Stomach (tissue), 9 donors: ENCODE measurements around the gene ZNF83. TPM values are rescaled to one million over a fixed set of nuclear protein-coding genes. Genes with fewer than 3 reads are reported as not detected.
A peak's percentile ranks its signal among the peaks of the same experiment; 100 is the strongest.

Source experiments
- DNase-seq, 2 donors: peaks; one replicate each; pipeline versions ENCODE4 v3.0.0 to v3.0.0-alpha.2; 2013 to 2019
- H3K27ac ChIP-seq, 5 donors: fragments of 200-600 bp in 4 of 5; sonication (generic) in 4 of 5; one replicate each; pipeline ENCODE4 v1.5.1; 2013 to 2019; ENCODE audit warnings: mild to moderate bottlenecking in 1 of 5, moderate library complexity in 1 of 5
- H3K27me3 ChIP-seq, 3 donors: fragments of 200-600 bp; sonication (generic); one replicate each; pipeline ENCODE4 v1.5.1; 2017 to 2019; ENCODE audit warnings: mixed run types in 1 of 3
- H3K36me3 ChIP-seq, 4 donors: fragments of 200-600 bp; sonication (generic); 1 replicate in 3 of 4; 2 replicates in 1 of 4; pipeline ENCODE4 v1.5.1; 2016 to 2019
- H3K4me1 ChIP-seq, 4 donors: fragments of 200-600 bp; sonication (generic); one replicate each; pipeline ENCODE4 v1.5.1; 2016 to 2019
- H3K4me3 ChIP-seq, 4 donors: fragments of 200-600 bp; sonication (generic) in 3 of 4; one replicate each; pipeline ENCODE4 v1.5.1; 2016 to 2019; ENCODE audit warnings: mild to moderate bottlenecking in 1 of 4
- H3K9me3 ChIP-seq, 4 donors: fragments of 200-600 bp; sonication (generic); one replicate each; pipeline ENCODE4 v1.5.1; 2016 to 2019
- EP300 ChIP-seq: sonication (generic); formaldehyde crosslinking; IDR thresholded peaks from one replicate; pipeline ENCODE4 v1.6.1; 2017; ENCODE audit warnings: antibody characterized with exemption
- POLR2A ChIP-seq, 4 donors: fragments of 450-650 bp; IDR thresholded peaks; one replicate each; pipeline ENCODE4 v1.6.1; 2016; ENCODE audit warnings: antibody characterized with exemption in 4 of 4, control low read depth in 2 of 4, mild to moderate bottlenecking in 1 of 4, moderate library complexity in 1 of 4
- POLR2AphosphoS5 ChIP-seq, 3 donors: sonication (generic); formaldehyde crosslinking; IDR thresholded peaks; one replicate each; pipeline ENCODE4 v1.6.1; 2016; ENCODE audit warnings: antibody characterized with exemption in 3 of 3
- WGBS, 5 donors: extraction: QIAGEN DNeasy Blood & Tissue Kit in 3 of 5; methylation state at CpG; one replicate each; pipeline versions ENCODE4 v1.1.5 to v1.1.7; 2013 to 2018; 5-methylcytosine and 5-hydroxymethylcytosine counted together
- intact Hi-C: fragments of 100-400 bp; cut with DNase I; formaldehyde crosslinking; loops from one replicate; pipeline ENCODE4 v1.15.1; 2023; ENCODE audit warnings: low total_unique reads
- polyA plus RNA-seq, 3 donors: library from polyadenylated mRNA; stranded (reverse); fragments of 200-250 nt; gene quantifications; one replicate each; pipeline ENCODE4 v1.2.3, GENCODE V29; 2013
- total RNA-seq, 5 donors: library from RNA; depleted of rRNA; stranded (reverse); fragments of >200 nt; gene quantifications; one replicate each; pipeline versions ENCODE4 v1.1.0 to v1.2.3, GENCODE V29; 2014 to 2016
- TF ChIP-seq, protein P1 (sequence below), 7 experiments: fragments of 450-650 bp in 4 of 7; fragments of 200-600 bp in 3 of 7; sonication (generic) in 3 of 7; IDR thresholded peaks; one replicate each; pipeline ENCODE4 v1.5.1; 2016 to 2019; ENCODE audit warnings: antibody characterized with exemption in 7 of 7, control low read depth in 2 of 7, mild to moderate bottlenecking in 1 of 7
- donor health status: healthy with polysubstance abuse.
- donor health status: Bipolar disorder and iron deficiency.
- donor health status: healthy.

The ZNF83 gene
- total and polyA plus RNA-seq, 8 donors = 10.3 to 115 (median 33.9) TPM

DNA sequence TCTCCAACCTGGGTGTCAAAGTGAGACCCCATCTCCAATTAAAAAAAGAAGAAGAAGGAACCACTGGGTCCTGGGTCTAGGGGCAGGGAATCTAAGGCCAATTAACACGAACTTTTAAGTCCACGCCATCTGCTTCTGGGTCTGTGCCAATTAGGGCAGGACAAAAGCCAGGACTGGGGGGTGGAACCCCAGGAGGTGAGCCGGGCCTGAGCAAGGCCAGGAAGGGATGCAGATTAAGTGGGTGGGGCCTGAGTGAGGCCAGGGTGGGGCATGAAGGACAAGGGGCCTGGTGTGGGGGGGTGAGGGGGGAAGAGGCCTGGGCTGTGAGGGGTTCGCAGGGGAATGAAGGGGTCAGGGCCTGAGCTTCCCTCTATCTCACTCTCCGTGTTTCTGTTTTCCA, 26.3 kb upstream of the ZNF83 start:
- Histone ChIP-seq H3K36me3 (peaks cover 0 to 41% (median 22%) of the 10 kb centered on the region in 4 donors), H3K27me3 (no peaks in the 10 kb centered on the region), H3K9me3 (peaks cover 0 to 5% (median 0%) of the 10 kb centered on the region in 4 donors), H3K4me1 (peaks cover 0 to 6% (median 0%) of the 10 kb centered on the region in 4 donors), H3K27ac (no peak overlapping the region), H3K4me3 (no peak overlapping the region)
- DNase-seq = peak in 1 of 2 donors; percentile 67
- TF ChIP-seq POLR2AphosphoS5 (IDR thresholded peaks at IDR 0.05) = no peak
- no peak for TF ChIP-seq EP300
- TF ChIP-seq, protein P1, sequence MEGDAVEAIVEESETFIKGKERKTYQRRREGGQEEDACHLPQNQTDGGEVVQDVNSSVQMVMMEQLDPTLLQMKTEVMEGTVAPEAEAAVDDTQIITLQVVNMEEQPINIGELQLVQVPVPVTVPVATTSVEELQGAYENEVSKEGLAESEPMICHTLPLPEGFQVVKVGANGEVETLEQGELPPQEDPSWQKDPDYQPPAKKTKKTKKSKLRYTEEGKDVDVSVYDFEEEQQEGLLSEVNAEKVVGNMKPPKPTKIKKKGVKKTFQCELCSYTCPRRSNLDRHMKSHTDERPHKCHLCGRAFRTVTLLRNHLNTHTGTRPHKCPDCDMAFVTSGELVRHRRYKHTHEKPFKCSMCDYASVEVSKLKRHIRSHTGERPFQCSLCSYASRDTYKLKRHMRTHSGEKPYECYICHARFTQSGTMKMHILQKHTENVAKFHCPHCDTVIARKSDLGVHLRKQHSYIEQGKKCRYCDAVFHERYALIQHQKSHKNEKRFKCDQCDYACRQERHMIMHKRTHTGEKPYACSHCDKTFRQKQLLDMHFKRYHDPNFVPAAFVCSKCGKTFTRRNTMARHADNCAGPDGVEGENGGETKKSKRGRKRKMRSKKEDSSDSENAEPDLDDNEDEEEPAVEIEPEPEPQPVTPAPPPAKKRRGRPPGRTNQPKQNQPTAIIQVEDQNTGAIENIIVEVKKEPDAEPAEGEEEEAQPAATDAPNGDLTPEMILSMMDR (IDR thresholded peaks at IDR 0.05) = no peak
- TF ChIP-seq POLR2A (IDR thresholded peaks at IDR 0.05) = no peak
- intact Hi-C loops = no loop called here
- 61 to 73% (median 71%) methylated on average over 5 of the region's 5 CpGs for WGBS, 5 donors

DNA sequence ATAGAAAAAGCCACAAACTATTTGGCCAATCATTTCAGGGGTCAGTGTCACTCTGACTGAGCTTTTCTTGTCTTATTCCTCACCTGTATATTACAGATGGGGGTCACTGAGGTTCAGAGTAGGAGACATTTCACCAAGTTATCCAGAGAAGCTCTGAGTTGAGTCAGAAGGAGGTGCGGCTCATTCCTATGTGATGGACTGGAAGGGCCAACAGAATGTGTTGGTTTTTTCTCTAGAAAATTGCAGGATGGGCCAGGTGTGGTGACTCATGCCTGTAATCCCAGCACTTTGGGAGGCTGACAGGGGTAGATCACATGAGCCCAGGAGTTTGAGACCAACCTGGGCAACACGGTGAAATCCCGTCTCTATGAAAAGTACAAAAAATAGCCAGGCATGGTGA, 24.5 kb upstream of the ZNF83 start:
- intact Hi-C loops = no loop called here
- WGBS, 5 donors = 73 to 98% (median 92%) methylated on average over 3 of the region's 3 CpGs
- TF ChIP-seq POLR2A (IDR thresholded peaks at IDR 0.05) (no peak), POLR2AphosphoS5 (IDR thresholded peaks at IDR 0.05) (no peak), EP300 (no peak)
- TF ChIP-seq, protein P1 (IDR thresholded peaks at IDR 0.05) = no peak
- H3K4me3 ChIP-seq = no peak overlapping the region
- peaks cover 0 to 12% (median 2%) of the 10 kb centered on the region in 4 donors for H3K9me3 ChIP-seq
- peaks cover 0 to 6% (median 0%) of the 10 kb centered on the region in 4 donors for H3K4me1 ChIP-seq
- no peaks in the 10 kb centered on the region for H3K27me3 ChIP-seq
- H3K36me3 ChIP-seq = peaks cover 4 to 58% (median 38%) of the 10 kb centered on the region in 4 donors
- no peak overlapping the region for H3K27ac ChIP-seq
- DNase-seq = no peak

DNA sequence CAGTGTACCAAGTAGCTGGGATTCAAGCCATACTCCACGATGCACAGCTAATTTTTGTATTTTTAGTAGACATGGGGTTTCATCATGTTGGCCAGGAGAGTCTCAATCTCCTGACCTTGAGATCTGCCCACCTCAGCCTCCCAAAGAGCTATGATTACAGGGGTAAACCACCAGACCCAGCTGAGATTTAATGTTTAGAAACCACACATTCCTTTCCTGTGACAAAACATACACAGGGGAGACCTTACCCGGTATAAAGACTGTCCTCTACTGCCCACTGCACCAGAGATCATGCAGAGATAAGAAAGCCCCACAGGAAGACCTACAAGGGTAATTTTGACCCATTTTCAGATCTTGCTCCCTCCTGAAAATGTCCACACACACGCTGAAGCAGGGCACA, 22.8 kb upstream of the ZNF83 start:
- WGBS, 5 donors = 53 to 85% (median 80%) methylated on average over 3 of the region's 3 CpGs

DNA sequence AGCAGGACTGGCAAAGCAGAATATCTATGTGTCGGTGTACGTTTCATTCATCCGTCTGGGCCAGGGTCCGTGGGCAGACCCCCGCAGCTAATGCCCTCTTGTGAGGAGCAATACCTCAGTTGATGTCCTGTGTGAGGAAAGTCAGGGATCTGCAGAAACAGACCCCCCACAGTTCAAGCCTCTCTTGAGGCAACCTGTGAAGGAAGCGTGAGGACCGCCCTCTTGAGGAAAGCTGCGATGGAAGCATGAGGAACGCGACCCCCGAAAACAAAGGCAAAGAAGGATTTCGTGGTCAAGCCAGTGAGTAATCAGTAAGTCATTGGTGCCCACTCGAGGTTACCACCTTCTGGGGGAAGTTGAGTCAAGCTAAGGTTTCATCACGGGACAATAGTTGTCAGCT, 20.9 kb upstream of the ZNF83 start:
- Histone ChIP-seq H3K4me1 (no peaks in the 10 kb centered on the region), H3K36me3 (peaks cover 12 to 88% (median 69%) of the 10 kb centered on the region in 4 donors), H3K27me3 (no peaks in the 10 kb centered on the region), H3K27ac (no peak overlapping the region), H3K9me3 (peaks cover 0 to 25% (median 4%) of the 10 kb centered on the region in 4 donors), H3K4me3 (no peak overlapping the region)
- intact Hi-C loops = no loop called here
- TF ChIP-seq, protein P1 (IDR thresholded peaks at IDR 0.05) = no peak
- DNase-seq = no peak
- WGBS, 5 donors = 74 to 83% (median 76%) methylated on average over 14 of the region's 14 CpGs

More for the DNA sequence above, 22.8 kb upstream of the ZNF83 start:
- TF ChIP-seq POLR2A (IDR thresholded peaks at IDR 0.05) (no peak), EP300 (no peak), POLR2AphosphoS5 (IDR thresholded peaks at IDR 0.05) (no peak)
- TF ChIP-seq, protein P1 (IDR thresholded peaks at IDR 0.05) = no peak
- Histone ChIP-seq H3K27me3 (no peaks in the 10 kb centered on the region), H3K27ac (no peak overlapping the region), H3K4me3 (no peak overlapping the region), H3K4me1 (peaks cover 0 to 6% (median 0%) of the 10 kb centered on the region in 4 donors), H3K9me3 (peaks cover 0 to 13% (median 6%) of the 10 kb centered on the region in 4 donors), H3K36me3 (peaks cover 4 to 73% (median 50%) of the 10 kb centered on the region in 4 donors)
- intact Hi-C loops = no loop called here
- no peak for DNase-seq
